Body of pancreas (tissue), 4 donors: ENCODE results near the gene TPI1. TPM values are rescaled to one million over a fixed set of nuclear protein-coding genes. Genes with fewer than 3 reads are reported as not detected.

Experiments used
- ATAC-seq: fragments of 150-250 bp; one replicate; pipeline ENCODE4 v1.9.1; 2016
- DNase-seq, 4 donors: peaks; one replicate each; pipeline ENCODE4 v3.0.0-alpha.2; 2019
- H3K27ac ChIP-seq, 4 donors: fragments of 200-600 bp; sonication (generic); 1 replicate in 3 of 4; 2 replicates in 1 of 4; pipeline versions ENCODE4 v1.5.1 to v1.6.1; 2016 to 2019; ENCODE audit warnings: mild to moderate bottlenecking in 1 of 4, mixed read lengths in 1 of 4, moderate library complexity in 1 of 4
- H3K27me3 ChIP-seq, 2 donors: fragments of 200-600 bp; sonication (generic); one replicate each; pipeline ENCODE4 v1.6.0; 2016; ENCODE audit warnings: mild to moderate bottlenecking in 1 of 2
- H3K36me3 ChIP-seq, 2 donors: fragments of 200-600 bp; sonication (generic); replicated peaks in 1 of 2; 2 replicates each; pipeline ENCODE4 v1.5.1; 2016; ENCODE audit warnings: low read depth in 2 of 2; ENCODE audit not compliant: insufficient read depth in 1 of 2
- H3K4me1 ChIP-seq: fragments of 200-600 bp; sonication (generic); one replicate; pipeline ENCODE4 v1.6.0; 2016
- H3K4me3 ChIP-seq, 2 donors: fragments of 200-600 bp; sonication (generic); 1 replicate in 1 of 2; 2 replicates in 1 of 2; pipeline ENCODE4 v1.5.1; 2016 to 2019
- H3K9me3 ChIP-seq, 3 donors: fragments of 200-600 bp; sonication (generic); 1 replicate in 2 of 3; 2 replicates in 1 of 3; pipeline ENCODE4 v1.5.1; 2016
- POLR2A ChIP-seq, 3 donors: fragments of 450-650 bp; IDR thresholded peaks; one replicate each; pipeline ENCODE4 v1.6.1; 2016; ENCODE audit warnings: antibody characterized with exemption in 3 of 3, mild to moderate bottlenecking in 2 of 3
- WGBS, 2 donors: methylation state at CpG; one replicate each; pipeline ENCODE4 v1.1.5; 2017; 5-methylcytosine and 5-hydroxymethylcytosine counted together
- intact Hi-C: fragments of 100-400 bp; cut with DNase I; formaldehyde crosslinking; loops from one replicate; pipeline ENCODE4 v1.15.1; 2023
- total RNA-seq, 2 donors: library from RNA; depleted of rRNA; stranded (reverse); fragments of >200 nt; gene quantifications; one replicate each; pipeline ENCODE4 v1.1.0, GENCODE V29; 2016
- TF ChIP-seq, protein P1 (sequence below), 7 experiments: fragments of 450-650 bp in 4 of 7; fragments of 200-600 bp in 3 of 7; sonication (generic) in 3 of 7; IDR thresholded peaks; one replicate each; pipeline ENCODE4 v1.5.1; 2016 to 2019; ENCODE audit warnings: antibody characterized with exemption in 7 of 7

Gene TPI1
- total RNA-seq, 2 donors from 2014 or later: 134 to 152 TPM

DNA sequence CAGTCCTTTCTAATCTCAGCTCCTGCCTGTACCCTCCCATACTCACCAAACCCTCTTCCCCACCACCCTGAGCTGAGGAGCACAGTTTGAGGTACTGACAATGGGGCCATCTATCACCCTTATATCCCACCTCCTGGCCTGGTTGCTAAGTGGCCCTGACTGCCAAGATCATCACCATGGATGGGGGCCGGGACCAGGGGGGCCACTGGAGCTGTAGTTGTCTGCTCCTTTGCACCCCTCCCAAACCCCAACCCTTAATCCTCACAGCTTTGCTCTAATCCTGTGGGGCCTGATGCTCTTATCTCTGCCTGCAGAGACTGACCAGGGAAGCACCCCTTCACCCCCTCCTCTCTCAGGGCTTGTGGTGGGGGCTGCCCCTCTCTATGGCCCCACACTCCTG lies 27.0 kb upstream of the TPI1 start:
- DNase-seq: no peak
- no peak for TF ChIP-seq POLR2A (IDR thresholded peaks at IDR 0.05)
- TF ChIP-seq, protein P1, sequence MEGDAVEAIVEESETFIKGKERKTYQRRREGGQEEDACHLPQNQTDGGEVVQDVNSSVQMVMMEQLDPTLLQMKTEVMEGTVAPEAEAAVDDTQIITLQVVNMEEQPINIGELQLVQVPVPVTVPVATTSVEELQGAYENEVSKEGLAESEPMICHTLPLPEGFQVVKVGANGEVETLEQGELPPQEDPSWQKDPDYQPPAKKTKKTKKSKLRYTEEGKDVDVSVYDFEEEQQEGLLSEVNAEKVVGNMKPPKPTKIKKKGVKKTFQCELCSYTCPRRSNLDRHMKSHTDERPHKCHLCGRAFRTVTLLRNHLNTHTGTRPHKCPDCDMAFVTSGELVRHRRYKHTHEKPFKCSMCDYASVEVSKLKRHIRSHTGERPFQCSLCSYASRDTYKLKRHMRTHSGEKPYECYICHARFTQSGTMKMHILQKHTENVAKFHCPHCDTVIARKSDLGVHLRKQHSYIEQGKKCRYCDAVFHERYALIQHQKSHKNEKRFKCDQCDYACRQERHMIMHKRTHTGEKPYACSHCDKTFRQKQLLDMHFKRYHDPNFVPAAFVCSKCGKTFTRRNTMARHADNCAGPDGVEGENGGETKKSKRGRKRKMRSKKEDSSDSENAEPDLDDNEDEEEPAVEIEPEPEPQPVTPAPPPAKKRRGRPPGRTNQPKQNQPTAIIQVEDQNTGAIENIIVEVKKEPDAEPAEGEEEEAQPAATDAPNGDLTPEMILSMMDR (IDR thresholded peaks at IDR 0.05): no peak
- H3K9me3 ChIP-seq: no peaks in the 10 kb centered on the region
- no peak overlapping the region for H3K27ac ChIP-seq
- no peaks in the 10 kb centered on the region for H3K27me3 ChIP-seq
- intact Hi-C loops: no loop called here
- H3K4me3 ChIP-seq: no peak overlapping the region
- no peaks in the 10 kb centered on the region for H3K4me1 ChIP-seq
- H3K36me3 ChIP-seq: no peaks in the 10 kb centered on the region
- ATAC-seq: no peak
- 80 to 100% methylated on average over 1 of the region's 1 CpG for WGBS, 2 donors

DNA sequence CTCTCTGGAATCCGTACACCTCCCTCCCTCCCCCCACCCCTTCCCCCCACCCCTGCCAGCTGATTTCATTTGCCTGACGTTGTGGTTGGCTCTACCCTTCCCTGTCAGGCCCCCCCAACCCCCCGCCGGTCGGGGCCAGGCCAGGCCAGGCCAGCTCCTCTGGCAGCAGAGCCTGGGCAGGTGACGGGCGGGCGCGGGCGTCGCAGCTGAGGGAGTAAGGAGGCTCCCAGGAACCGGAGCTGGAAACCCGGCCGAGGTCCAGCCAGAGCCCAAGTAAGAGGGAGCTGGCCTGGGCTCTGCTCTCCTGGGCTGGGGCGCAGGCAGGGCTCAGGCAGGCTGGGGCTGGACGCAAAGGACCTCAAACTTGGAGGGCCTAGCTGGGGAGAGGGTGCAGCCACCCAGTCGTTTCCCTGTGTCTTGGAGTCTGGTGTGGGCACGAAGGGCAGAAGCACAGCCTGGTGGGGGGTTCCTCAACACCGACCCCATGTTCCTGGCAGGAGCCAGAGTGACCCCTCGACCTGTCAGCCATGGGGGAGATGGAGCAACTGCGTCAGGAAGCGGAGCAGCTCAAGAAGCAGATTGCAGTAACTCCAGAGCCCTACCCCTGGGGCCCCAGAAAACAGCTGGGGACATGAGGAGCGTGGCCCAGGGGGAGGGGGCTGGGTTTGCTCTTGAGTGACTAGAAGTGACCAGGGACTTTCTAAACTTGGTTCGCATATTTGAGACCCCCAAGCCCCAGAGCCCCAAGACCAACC lies 26.4 kb upstream of the TPI1 start, which contains the start of gene GNB3:
Gene GNB3 (plus strand): TSS at position 165 of the 755 bp plus-strand sequence. CDS start 363 bp downstream, at position 528.
- no peaks in the 10 kb centered on the region for H3K27me3 ChIP-seq
- H3K9me3 ChIP-seq: no peaks in the 10 kb centered on the region
- intact Hi-C loops: no loop called here
- no peak for DNase-seq
- 46 to 66% methylated on average over 7 to 21 of the region's 24 CpGs for WGBS, 2 donors
- TF ChIP-seq, protein P1 (IDR thresholded peaks at IDR 0.05): no peak
- TF ChIP-seq POLR2A (IDR thresholded peaks at IDR 0.05): no peak
- no peak within 1 kb of the TSS for H3K4me3 ChIP-seq
- no peaks in the 10 kb centered on the region for H3K4me1 ChIP-seq
- H3K27ac ChIP-seq: no peak within 1 kb of the TSS
- no peak for ATAC-seq
- no peaks in the 10 kb centered on the region for H3K36me3 ChIP-seq

DNA sequence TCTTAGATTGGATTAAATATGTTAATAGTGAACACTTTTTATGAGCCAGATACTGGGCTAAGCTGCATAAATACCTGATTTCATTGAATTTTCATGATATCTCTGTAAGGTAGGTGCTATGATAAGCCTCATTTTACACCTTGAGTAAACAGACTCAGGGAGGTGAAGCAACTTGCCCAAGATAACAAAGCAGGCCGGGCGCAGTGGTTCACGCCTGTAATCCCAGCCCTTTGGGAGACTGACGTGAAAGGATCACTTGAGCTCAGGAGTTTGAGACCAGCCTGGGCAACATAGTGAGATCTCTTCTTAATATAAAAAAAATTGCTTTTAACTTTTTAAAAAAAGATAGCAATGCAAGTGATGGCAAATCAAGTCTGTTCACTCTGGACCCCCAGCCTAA lies 25.3 kb upstream of the TPI1 start:
- no peak for ATAC-seq
- H3K36me3 ChIP-seq: no peaks in the 10 kb centered on the region
- H3K9me3 ChIP-seq: no peaks in the 10 kb centered on the region
- intact Hi-C loops: no loop called here
- DNase-seq: no peak
- no peak for TF ChIP-seq POLR2A (IDR thresholded peaks at IDR 0.05)
- TF ChIP-seq, protein P1 (IDR thresholded peaks at IDR 0.05): no peak
- 54 to 65% methylated on average over 4 of the region's 4 CpGs for WGBS, 2 donors
- H3K27ac ChIP-seq: no peak overlapping the region
- no peaks in the 10 kb centered on the region for H3K27me3 ChIP-seq
- H3K4me1 ChIP-seq: no peaks in the 10 kb centered on the region
- no peak overlapping the region for H3K4me3 ChIP-seq

DNA sequence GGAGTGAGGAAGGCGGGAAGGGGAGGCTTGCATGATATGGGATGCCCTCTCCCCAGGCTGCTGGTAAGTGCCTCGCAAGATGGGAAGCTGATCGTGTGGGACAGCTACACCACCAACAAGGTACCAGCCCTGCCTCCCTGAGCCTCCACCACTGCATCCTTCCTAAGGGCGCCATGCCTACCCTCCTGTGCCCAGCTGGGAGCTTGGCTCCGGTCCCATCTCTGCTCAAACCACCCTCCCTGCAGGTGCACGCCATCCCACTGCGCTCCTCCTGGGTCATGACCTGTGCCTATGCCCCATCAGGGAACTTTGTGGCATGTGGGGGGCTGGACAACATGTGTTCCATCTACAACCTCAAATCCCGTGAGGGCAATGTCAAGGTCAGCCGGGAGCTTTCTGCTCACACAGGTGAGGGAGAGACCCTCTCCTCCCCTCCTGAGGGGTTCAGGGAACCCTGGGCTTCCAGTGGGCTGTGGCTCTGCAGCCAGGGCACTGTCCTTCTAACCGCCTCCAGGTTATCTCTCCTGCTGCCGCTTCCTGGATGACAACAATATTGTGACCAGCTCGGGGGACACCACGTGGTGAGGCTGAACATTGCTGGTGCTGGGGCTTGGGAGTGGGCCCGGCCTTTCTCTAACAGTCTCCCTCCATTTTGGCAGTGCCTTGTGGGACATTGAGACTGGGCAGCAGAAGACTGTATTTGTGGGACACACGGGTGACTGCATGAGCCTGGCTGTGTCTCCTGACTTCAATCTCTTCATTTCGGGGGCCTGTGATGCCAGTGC lies 24.0 kb upstream of the TPI1 start:
- Histone ChIP-seq H3K9me3 (no peaks in the 10 kb centered on the region), H3K27ac (no peak overlapping the region), H3K4me3 (no peak overlapping the region), H3K4me1 (no peaks in the 10 kb centered on the region), H3K27me3 (no peaks in the 10 kb centered on the region), H3K36me3 (no peaks in the 10 kb centered on the region)
- ATAC-seq: no peak
- no peak for DNase-seq
- WGBS, 2 donors: 76 to 80% methylated on average over 9 to 16 of the region's 16 CpGs
- no peak for TF ChIP-seq POLR2A (IDR thresholded peaks at IDR 0.05)
- TF ChIP-seq, protein P1 (IDR thresholded peaks at IDR 0.05): no peak
- intact Hi-C loops: no loop called here
